Keratinocyte (primary cell): Measurements from ENCODE around the gene ARSI.

Experiments
- EZH2 ChIP-seq: IDR thresholded peaks from one replicate; pipeline ENCODE4 v1.6.1; 2012; ENCODE audit warnings: inconsistent platforms, mild to moderate bottlenecking, low read length, moderate library complexity
- TF ChIP-seq, protein P1 (sequence below), 3 experiments: IDR thresholded peaks in 1 of 3; conservative IDR thresholded peaks in 1 of 3; optimal IDR thresholded peaks in 1 of 3; 2 replicates in 2 of 3; 3 replicates in 1 of 3; pipeline versions ENCODE3 to v1.5.1; 2011; ENCODE audit warnings: low read length in 3 of 3, mild to moderate bottlenecking in 3 of 3, moderate library complexity in 2 of 3, control low read depth in 1 of 3, inconsistent platforms in 1 of 3; ENCODE audit not compliant: insufficient read depth in 2 of 3; ENCODE audit errors: extremely low read depth in 1 of 3

DNA sequence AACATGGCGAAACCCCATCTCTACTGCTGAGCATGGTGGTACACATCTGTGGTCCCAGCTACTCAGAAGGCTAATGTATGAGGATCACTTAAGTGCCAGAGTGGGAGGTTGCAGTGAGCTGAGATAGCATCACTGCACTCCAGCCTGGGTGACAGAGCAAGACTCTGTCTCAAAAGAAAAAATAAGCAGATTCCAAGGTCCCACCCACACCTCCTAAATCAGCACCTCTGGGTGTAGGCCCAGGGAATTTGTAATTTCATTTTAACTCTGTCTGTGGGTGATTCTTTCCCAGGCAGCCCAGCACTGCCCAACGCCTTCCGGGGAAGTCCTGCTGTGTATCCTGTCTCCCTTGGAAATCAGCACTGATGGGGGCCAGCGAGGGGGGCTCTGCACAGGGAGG lies 25.7 kb downstream of the ARSI start:
- TF ChIP-seq, protein P1, sequence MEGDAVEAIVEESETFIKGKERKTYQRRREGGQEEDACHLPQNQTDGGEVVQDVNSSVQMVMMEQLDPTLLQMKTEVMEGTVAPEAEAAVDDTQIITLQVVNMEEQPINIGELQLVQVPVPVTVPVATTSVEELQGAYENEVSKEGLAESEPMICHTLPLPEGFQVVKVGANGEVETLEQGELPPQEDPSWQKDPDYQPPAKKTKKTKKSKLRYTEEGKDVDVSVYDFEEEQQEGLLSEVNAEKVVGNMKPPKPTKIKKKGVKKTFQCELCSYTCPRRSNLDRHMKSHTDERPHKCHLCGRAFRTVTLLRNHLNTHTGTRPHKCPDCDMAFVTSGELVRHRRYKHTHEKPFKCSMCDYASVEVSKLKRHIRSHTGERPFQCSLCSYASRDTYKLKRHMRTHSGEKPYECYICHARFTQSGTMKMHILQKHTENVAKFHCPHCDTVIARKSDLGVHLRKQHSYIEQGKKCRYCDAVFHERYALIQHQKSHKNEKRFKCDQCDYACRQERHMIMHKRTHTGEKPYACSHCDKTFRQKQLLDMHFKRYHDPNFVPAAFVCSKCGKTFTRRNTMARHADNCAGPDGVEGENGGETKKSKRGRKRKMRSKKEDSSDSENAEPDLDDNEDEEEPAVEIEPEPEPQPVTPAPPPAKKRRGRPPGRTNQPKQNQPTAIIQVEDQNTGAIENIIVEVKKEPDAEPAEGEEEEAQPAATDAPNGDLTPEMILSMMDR (optimal IDR thresholded peaks at IDR 0.05 in 1 of 3, IDR thresholded peaks at IDR 0.05 in 1 of 3, conservative IDR thresholded peaks at IDR 0.05 in 1 of 3; ENCODE audit: extremely low read depth in 1 of 3, insufficient read depth in 2 of 3, low read length in 3 of 3) = no peak
- TF ChIP-seq EZH2 = no peak
